GDM1 (cell line): ENCODE data around the gene ARID5B.

ENCODE experiments used
- DNase-seq: peaks from one replicate; lab custom pipeline; 2025; lab: John Stamatoyannopoulos, UW

The ARID5B gene

DNA sequence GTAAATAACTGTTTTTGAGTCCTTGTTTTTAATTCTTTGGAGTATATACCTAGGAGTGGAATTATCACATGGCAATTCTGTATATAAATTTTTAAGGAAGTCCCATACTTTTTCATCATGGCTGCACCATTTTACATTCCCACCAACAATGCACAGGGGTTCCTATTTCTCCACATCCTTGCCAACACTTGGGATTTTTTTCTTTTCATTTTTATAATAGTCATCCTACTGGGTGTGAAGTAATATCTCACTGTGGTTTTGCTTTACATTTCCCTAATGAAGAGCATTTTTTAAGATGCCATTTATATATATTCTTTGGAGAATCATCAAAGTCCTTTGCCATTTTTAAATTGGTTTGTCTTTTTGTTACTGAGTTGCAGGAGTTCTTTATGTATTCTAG lies 89.7 kb downstream of the ARID5B start:
- no peak for DNase-seq

GRCh38 chr10:61992059-61992460 lies 90.6 kb downstream of the ARID5B start:
- no peak for DNase-seq

DNA sequence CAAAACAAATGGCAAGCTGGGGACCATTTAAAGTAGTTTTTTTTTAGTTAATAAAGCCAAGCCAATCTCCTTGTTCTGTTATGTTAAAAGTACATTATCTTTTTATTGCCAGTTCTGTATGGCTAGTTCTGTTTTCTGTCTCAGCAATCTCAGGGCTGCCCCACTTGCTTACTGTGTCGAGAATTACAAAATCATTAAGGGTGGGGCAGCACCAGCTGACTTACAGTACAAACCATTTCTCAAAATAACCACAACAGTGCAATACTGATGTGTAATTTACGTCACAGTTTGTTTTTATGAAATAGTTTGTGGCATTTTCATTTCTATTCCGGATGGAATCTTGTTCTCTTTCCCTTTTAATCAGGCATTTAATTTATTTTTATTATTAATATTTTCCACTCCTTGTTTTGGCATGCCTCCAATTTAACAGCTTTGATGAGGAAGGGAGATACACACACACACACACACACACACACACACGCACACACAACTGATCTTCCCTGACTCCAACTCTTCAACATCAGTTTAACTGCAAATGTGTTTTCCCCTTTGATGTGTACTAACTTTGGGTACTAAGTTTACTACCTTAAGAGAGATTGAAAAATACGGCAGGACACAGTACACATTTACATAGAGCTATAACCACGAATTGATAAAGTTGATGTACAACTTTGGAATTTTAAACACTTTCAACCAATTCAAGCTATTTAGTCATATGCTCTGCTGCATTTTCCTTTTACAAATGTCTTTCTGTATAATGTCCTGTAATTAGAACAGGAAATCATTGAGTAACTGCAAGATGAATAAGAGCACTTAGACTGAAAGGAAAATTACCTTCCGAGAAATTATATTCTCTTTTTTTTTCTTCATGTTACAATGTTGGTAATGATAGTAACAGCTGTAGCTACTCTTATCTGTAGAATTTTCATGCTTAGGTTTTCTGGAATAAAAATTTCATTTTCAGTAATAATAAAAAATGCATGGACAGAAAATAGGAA lies 91.5 kb downstream of the ARID5B start:
- no peak for DNase-seq

DNA sequence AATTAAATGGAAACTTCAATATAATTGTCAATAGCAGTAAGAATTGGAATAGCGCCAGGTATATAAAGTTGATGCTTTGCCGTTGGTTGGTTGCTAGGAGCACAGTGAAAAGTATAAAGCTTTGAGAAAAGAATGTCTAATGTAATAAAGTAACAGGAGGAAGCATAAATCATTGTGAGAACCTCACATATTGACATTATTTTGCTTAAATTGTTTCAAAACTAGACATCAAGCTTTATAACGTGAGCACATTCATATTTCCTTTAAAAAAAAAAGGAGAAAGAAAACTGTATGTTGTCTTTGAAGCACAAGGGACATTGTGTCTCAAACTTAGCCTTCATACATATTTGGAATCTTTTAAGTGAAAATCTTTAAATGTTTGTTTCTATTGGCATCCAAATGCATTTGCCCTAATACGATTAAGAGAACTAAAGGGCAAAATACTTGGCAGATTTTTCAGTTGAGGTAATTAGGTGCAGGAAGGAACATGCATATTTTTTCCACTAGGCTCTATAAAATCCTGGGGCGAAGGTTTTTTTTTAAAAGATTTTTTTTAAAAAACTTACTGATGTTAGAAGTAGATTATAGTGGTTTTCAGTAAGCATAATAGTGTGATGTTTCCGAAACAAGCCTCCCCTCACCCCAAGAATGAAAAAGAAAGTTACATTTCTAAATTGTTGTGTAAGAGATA lies 92.4 kb downstream of the ARID5B start:
- no peak for DNase-seq

- DNase-seq = no peak
Observed at GRCh38 chr10:61994405-61995219, 93.1 kb downstream of the ARID5B start.

DNA sequence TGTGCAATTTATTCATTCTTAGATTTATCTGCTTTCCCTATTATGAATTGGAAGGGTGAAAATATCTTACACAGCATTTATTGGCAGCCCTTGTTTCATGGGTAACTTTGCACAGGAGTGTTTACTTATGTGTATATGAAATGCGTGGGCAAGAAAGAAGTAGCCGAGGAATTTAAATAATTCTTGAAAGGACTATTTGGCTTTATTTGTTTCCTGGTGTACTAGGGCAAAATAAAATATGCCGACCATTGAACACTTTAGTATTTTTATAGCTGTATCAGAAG lies 93.7 kb downstream of the ARID5B start:
- no peak for DNase-seq

DNA sequence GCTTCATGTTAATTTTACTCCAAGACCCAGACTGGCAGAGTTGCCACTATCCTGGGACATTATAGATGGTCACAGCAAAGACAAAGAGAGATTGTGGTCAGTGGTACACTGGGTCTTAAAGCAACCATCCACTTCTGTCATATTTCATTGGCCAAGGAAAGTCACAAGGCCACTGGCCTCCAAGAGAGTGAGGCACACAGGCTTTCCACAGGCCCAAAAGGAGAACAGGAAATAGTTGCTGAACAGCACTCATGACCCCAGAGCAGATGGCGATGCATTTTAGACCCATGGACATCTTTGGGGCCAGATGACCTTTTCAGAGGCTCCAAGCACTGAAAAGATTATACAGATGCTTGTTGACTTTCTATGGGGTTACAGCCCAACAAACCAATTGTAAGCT lies 97.4 kb downstream of the ARID5B start:
- no peak for DNase-seq

DNA sequence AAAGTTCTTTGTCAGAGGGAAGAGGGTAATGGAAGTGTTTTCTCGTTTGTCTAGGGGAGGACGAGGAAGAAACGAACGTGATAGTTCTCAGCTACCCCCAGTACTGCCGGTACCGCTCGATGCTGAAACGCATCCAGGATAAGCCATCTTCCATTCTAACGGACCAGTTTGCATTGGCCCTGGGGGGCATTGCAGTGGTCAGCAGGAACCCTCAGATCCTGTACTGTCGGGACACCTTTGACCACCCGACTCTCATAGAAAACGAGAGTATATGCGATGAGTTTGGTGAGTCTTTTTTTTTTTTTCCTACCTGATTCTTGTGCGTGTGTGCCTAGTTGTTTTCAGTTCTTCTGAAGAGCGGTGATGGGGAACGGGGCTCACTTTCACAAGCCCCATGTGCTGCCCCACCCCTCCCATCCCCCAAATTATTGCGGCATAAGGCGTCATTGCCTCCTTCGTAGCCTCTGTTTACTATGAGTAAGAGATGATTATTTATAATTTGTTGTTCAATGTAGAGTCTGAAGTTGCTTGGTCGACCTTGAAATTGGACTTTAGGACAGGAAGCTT lies 98.6 kb downstream of the ARID5B start:
- DNase-seq = no peak

- DNase-seq = no peak
Observed at GRCh38 chr10:62000726-62001125, 99.2 kb downstream of the ARID5B start.

DNA sequence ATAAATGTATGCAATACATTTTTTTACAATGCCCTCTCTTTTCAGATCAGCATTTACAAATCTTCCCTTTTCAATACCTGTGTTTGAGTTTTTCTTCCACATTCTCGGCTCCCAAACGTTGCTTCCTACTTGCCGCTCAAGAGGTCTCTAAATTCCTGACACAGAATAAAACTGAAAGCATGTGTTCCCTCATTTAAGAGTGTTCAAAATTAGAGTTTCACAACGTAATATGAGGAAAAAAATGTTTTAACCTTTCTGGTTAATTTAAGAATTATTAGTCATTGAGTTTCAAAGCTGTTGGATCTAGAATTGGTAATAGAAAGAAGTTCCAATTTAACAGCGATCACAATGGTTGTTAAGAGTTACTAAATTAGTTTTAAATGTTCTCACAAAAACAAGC lies 100.4 kb downstream of the ARID5B start:
- DNase-seq = no peak

DNA sequence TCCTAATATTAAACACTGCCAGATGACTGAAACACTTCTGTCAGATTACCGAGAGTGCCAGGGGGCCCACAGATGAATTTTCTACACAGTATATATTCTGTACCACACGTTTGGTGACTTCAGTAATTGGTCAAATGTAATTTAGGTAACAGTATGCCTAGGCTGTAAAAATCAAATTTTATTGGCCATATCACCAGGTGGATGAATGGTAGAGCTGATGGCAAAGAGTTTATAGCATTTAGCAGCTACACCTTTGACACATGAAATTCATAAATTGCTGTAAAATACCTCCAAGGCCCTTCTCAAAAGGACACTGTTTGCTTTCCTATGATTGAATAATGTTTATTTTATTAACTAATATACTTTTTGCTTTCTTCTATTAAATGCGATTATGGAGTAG lies 101.3 kb downstream of the ARID5B start:
- no peak for DNase-seq

- DNase-seq = no peak
Observed at GRCh38 chr10:62004042-62004441, 102.5 kb downstream of the ARID5B start.

DNA sequence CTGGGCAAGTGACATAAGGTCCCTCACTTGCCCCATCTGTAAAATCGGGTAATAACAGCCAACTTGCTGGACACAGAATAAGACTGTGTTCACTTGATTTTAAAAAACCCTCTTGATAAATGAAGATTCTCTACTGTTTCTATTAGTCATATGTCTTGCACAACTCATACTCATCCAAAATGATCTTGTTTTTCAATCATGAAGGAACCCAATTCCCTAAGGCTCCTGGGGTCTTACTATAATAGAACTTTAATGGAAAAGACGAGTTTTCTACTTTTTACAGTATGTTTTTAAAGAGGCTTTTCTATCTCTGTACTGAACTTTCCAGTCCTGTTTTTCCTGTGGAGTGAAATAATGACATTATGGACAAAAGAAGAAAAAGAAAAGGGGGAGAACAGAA lies 103.8 kb downstream of the ARID5B start:
- DNase-seq = no peak

- DNase-seq = no peak
Observed at GRCh38 chr10:62005687-62006086, 104.2 kb downstream of the ARID5B start.

- no peak for DNase-seq
Observed at GRCh38 chr10:62007145-62007544, 105.6 kb downstream of the ARID5B start.

GRCh38 chr10:62008196-62008595 lies 106.7 kb downstream of the ARID5B start:
- no peak for DNase-seq

GRCh38 chr10:62008946-62009345 lies 107.4 kb downstream of the ARID5B start:
- DNase-seq = no peak

GRCh38 chr10:62010366-62010765 lies 108.9 kb downstream of the ARID5B start:
- DNase-seq = no peak

- DNase-seq = no peak
Observed at GRCh38 chr10:62011558-62011957, 110.1 kb downstream of the ARID5B start.

GRCh38 chr10:62012318-62012717 lies 110.8 kb downstream of the ARID5B start:
- no peak for DNase-seq

- no peak for DNase-seq
Observed at GRCh38 chr10:62014510-62014909, 113.0 kb downstream of the ARID5B start.

- no peak for DNase-seq
Observed at GRCh38 chr10:62015994-62016393, 114.5 kb downstream of the ARID5B start.
